HG03565 (cell line): ENCODE data around the gene ABCG5.

Experiments
- ATAC-seq: cut with Tn5 transposase; IDR thresholded peaks from one replicate; pipeline ENCODE4 v1.9.1; 2021; ENCODE audit warnings: mild to moderate bottlenecking, moderate library complexity; ENCODE audit not compliant: unreplicated experiment

The ABCG5 gene

GRCh38 chr2:43838560-43839267, at the start of gene ABCG5, which contains the start of gene ABCG8:
Gene ABCG5, minus strand, starts transcription at chr2:43838839. Its CDS starts 160 bp downstream, at chr2:43838679.
Gene ABCG8, plus strand, starts transcription at chr2:43838971. Its CDS starts 83 bp downstream, at chr2:43839054.
- ATAC-seq: no peak

- no peak for ATAC-seq
Observed at GRCh38 chr2:43887176-43887575, 48.5 kb upstream of the ABCG5 start.

GRCh38 chr2:43885132-43885632, 46.5 kb upstream of the ABCG5 start:
- ATAC-seq: no peak

- no peak for ATAC-seq
Observed at GRCh38 chr2:43884689-43885088, 46.0 kb upstream of the ABCG5 start.

GRCh38 chr2:43882312-43882711, 43.7 kb upstream of the ABCG5 start:
- no peak for ATAC-seq

GRCh38 chr2:43880952-43881351, 42.3 kb upstream of the ABCG5 start:
- no peak for ATAC-seq

GRCh38 chr2:43880471-43880870, 41.8 kb upstream of the ABCG5 start:
- ATAC-seq: no peak

- no peak for ATAC-seq
Observed at GRCh38 chr2:43879261-43879660, 40.6 kb upstream of the ABCG5 start.

GRCh38 chr2:43877782-43878464, 39.3 kb upstream of the ABCG5 start:
- ATAC-seq: peak; percentile 53

- no peak for ATAC-seq
Observed at GRCh38 chr2:43874776-43875451, 36.3 kb upstream of the ABCG5 start.

GRCh38 chr2:43872151-43872550, 33.5 kb upstream of the ABCG5 start:
- ATAC-seq: no peak

- ATAC-seq: no peak
Observed at GRCh38 chr2:43855292-43855691, 16.7 kb upstream of the ABCG5 start.

- ATAC-seq: no peak
Observed at GRCh38 chr2:43854671-43855070, 16.0 kb upstream of the ABCG5 start.

- ATAC-seq: no peak
Observed at GRCh38 chr2:43853141-43854081, 14.8 kb upstream of the ABCG5 start.

- no peak for ATAC-seq
Observed at GRCh38 chr2:43852196-43852730, 13.6 kb upstream of the ABCG5 start.

GRCh38 chr2:43851011-43851980, 12.7 kb upstream of the ABCG5 start:
- no peak for ATAC-seq

- ATAC-seq: no peak
Observed at GRCh38 chr2:43848214-43848613, 9.6 kb upstream of the ABCG5 start.

- no peak for ATAC-seq
Observed at GRCh38 chr2:43846140-43846793, 7.6 kb upstream of the ABCG5 start.

- ATAC-seq: no peak
Observed at GRCh38 chr2:43845181-43845580, 6.5 kb upstream of the ABCG5 start.
